ENCODE results near the gene TESK1. TPM values are rescaled to one million over a fixed set of nuclear protein-coding genes. Genes with fewer than 3 reads are reported as not detected.
"Not testable (repeated sequence)": the region's sequence is repeated elsewhere in the genome, so short reads cannot be mapped to it uniquely, and the experiment has no call there.

TESK1 gene
- total RNA-seq, 1 donor from 2014 or later: 28.7 TPM

- peaks cover 2% of the 10 kb centered on the region for H3K4me1 Mint-ChIP-seq (ENCODE audit: low read depth, unreplicated experiment)
These were observed 31.2 kb downstream of the TESK1 start for GRCh38 chr9:35636135-35636876.

GRCh38 chr9:35636877-35637246 is 31.8 kb downstream of the TESK1 start:
- H3K4me1 Mint-ChIP-seq (ENCODE audit: low read depth, unreplicated experiment); H3K27ac Mint-ChIP-seq (ENCODE audit: unreplicated experiment); H3K27me3 Mint-ChIP-seq (ENCODE audit: unreplicated experiment); DNase-seq; H3K4me3 Mint-ChIP-seq (ENCODE audit: unreplicated experiment); H3K9me3 Mint-ChIP-seq (ENCODE audit: unreplicated experiment): not testable (repeated sequence)
- H3K36me3 Mint-ChIP-seq (ENCODE audit: unreplicated experiment): peaks cover 19% of the 10 kb centered on the region

More at GRCh38 chr9:35636135-35636876, 31.2 kb downstream of the TESK1 start:
- no peak for TF ChIP-seq CTCF (IDR thresholded peaks at IDR 0.05; ENCODE audit: partially characterized antibody, unreplicated experiment)
- Mint-ChIP-seq H3K36me3 (ENCODE audit: unreplicated experiment) (peaks cover 19% of the 10 kb centered on the region), H3K4me3 (ENCODE audit: unreplicated experiment) (no peak overlapping the region), H3K27me3 (ENCODE audit: unreplicated experiment) (no peaks in the 10 kb centered on the region), H3K9me3 (ENCODE audit: unreplicated experiment) (peaks cover 2% of the 10 kb centered on the region), H3K27ac (ENCODE audit: unreplicated experiment) (no peak overlapping the region)
- no peak for DNase-seq

GRCh38 chr9:35637427-35637955 is 32.4 kb downstream of the TESK1 start:
- H3K27me3 Mint-ChIP-seq (ENCODE audit: unreplicated experiment); H3K9me3 Mint-ChIP-seq (ENCODE audit: unreplicated experiment); DNase-seq; H3K27ac Mint-ChIP-seq (ENCODE audit: unreplicated experiment); H3K4me1 Mint-ChIP-seq (ENCODE audit: low read depth, unreplicated experiment); H3K4me3 Mint-ChIP-seq (ENCODE audit: unreplicated experiment): not testable (repeated sequence)
- H3K36me3 Mint-ChIP-seq (ENCODE audit: unreplicated experiment): peaks cover 19% of the 10 kb centered on the region

- H3K9me3 Mint-ChIP-seq (ENCODE audit: unreplicated experiment); H3K27ac Mint-ChIP-seq (ENCODE audit: unreplicated experiment); DNase-seq; H3K4me3 Mint-ChIP-seq (ENCODE audit: unreplicated experiment); H3K4me1 Mint-ChIP-seq (ENCODE audit: low read depth, unreplicated experiment); H3K27me3 Mint-ChIP-seq (ENCODE audit: unreplicated experiment): not testable (repeated sequence)
- peaks cover 19% of the 10 kb centered on the region for H3K36me3 Mint-ChIP-seq (ENCODE audit: unreplicated experiment)
These were observed 33.7 kb downstream of the TESK1 start for GRCh38 chr9:35638751-35639150.

- H3K4me3 Mint-ChIP-seq (ENCODE audit: unreplicated experiment); H3K27ac Mint-ChIP-seq (ENCODE audit: unreplicated experiment); H3K9me3 Mint-ChIP-seq (ENCODE audit: unreplicated experiment); H3K4me1 Mint-ChIP-seq (ENCODE audit: low read depth, unreplicated experiment); H3K27me3 Mint-ChIP-seq (ENCODE audit: unreplicated experiment); DNase-seq: not testable (repeated sequence)
- peaks cover 19% of the 10 kb centered on the region for H3K36me3 Mint-ChIP-seq (ENCODE audit: unreplicated experiment)
These were observed 34.2 kb downstream of the TESK1 start for GRCh38 chr9:35639225-35639624.

GRCh38 chr9:35639631-35640030 is 34.6 kb downstream of the TESK1 start:
- no peak for DNase-seq
- H3K36me3 Mint-ChIP-seq (ENCODE audit: unreplicated experiment): peaks cover 19% of the 10 kb centered on the region
- no peaks in the 10 kb centered on the region for H3K27me3 Mint-ChIP-seq (ENCODE audit: unreplicated experiment)
- no peak overlapping the region for H3K27ac Mint-ChIP-seq (ENCODE audit: unreplicated experiment)
- H3K4me1 Mint-ChIP-seq (ENCODE audit: low read depth, unreplicated experiment): peaks cover 2% of the 10 kb centered on the region
- TF ChIP-seq CTCF (IDR thresholded peaks at IDR 0.05; ENCODE audit: partially characterized antibody, unreplicated experiment): no peak
- H3K4me3 Mint-ChIP-seq (ENCODE audit: unreplicated experiment): no peak overlapping the region
- peaks cover 2% of the 10 kb centered on the region for H3K9me3 Mint-ChIP-seq (ENCODE audit: unreplicated experiment)

GRCh38 chr9:35640431-35640830 is 35.4 kb downstream of the TESK1 start:
- H3K4me3 Mint-ChIP-seq (ENCODE audit: unreplicated experiment): not testable (repeated sequence)

GRCh38 chr9:35641478-35641877 is 36.4 kb downstream of the TESK1 start:
- H3K36me3 Mint-ChIP-seq (ENCODE audit: unreplicated experiment): peaks cover 19% of the 10 kb centered on the region
- H3K4me1 Mint-ChIP-seq (ENCODE audit: low read depth, unreplicated experiment); H3K4me3 Mint-ChIP-seq (ENCODE audit: unreplicated experiment); DNase-seq; H3K9me3 Mint-ChIP-seq (ENCODE audit: unreplicated experiment); H3K27ac Mint-ChIP-seq (ENCODE audit: unreplicated experiment); H3K27me3 Mint-ChIP-seq (ENCODE audit: unreplicated experiment): not testable (repeated sequence)

More at GRCh38 chr9:35640431-35640830, 35.4 kb downstream of the TESK1 start:
- H3K27ac Mint-ChIP-seq (ENCODE audit: unreplicated experiment); H3K9me3 Mint-ChIP-seq (ENCODE audit: unreplicated experiment); H3K27me3 Mint-ChIP-seq (ENCODE audit: unreplicated experiment); DNase-seq; H3K4me1 Mint-ChIP-seq (ENCODE audit: low read depth, unreplicated experiment): not testable (repeated sequence)
- peaks cover 19% of the 10 kb centered on the region for H3K36me3 Mint-ChIP-seq (ENCODE audit: unreplicated experiment)

Measured in glutamatergic neuron (in vitro differentiated cells).